Measurements from ENCODE around the gene PREB.

GRCh38 chr2:27134781-27135477 is 493 bp upstream of the PREB start:
- TF ChIP-seq CTCF (IDR thresholded peaks at IDR 0.05) (no peak), EP300 (IDR thresholded peaks at IDR 0.05; ENCODE audit: low read depth) (no peak), POLR2A (IDR thresholded peaks at IDR 0.05) (no peak)
